ENCODE results near the gene PRKAG2.

The PRKAG2 gene

GRCh38 chr7:151724250-151724915 is 152.5 kb downstream of the PRKAG2 start:
- TF ChIP-seq TEAD4 (IDR thresholded peaks at IDR 0.05), result no peak
- no peak for TF ChIP-seq CREB1 (IDR thresholded peaks at IDR 0.05; ENCODE audit: low read depth)
- no peak for TF ChIP-seq ZBTB7A (IDR thresholded peaks at IDR 0.05; ENCODE audit: low read depth)
- TF ChIP-seq TAF1 (IDR thresholded peaks at IDR 0.05; ENCODE audit: low read depth), result no peak
- no peak for TF ChIP-seq NFIC (IDR thresholded peaks at IDR 0.05)
- no peak for TF ChIP-seq YY1 (IDR thresholded peaks at IDR 0.05; ENCODE audit: low read depth)
- TF ChIP-seq RAD21 (IDR thresholded peaks at IDR 0.05; ENCODE audit: low read depth), result no peak
- TF ChIP-seq CEBPB (IDR thresholded peaks at IDR 0.05), result no peak
- no peak for TF ChIP-seq EP300 (IDR thresholded peaks at IDR 0.05; ENCODE audit: borderline replicate concordance)
- TF ChIP-seq TCF12 (IDR thresholded peaks at IDR 0.05; ENCODE audit: low read depth), result no peak
- TF ChIP-seq REST (IDR thresholded peaks at IDR 0.05; ENCODE audit: low read depth), result no peak
- TF ChIP-seq EGR1 (IDR thresholded peaks at IDR 0.05), result no peak
- no peak for TF ChIP-seq MAX (IDR thresholded peaks at IDR 0.05)
- TF ChIP-seq FOXM1 (IDR thresholded peaks at IDR 0.05; ENCODE audit: borderline replicate concordance, low read depth), result no peak
- TF ChIP-seq USF1 (IDR thresholded peaks at IDR 0.05), result no peak

- TF ChIP-seq TEAD4 (IDR thresholded peaks at IDR 0.05) (no peak), ZBTB7A (IDR thresholded peaks at IDR 0.05; ENCODE audit: low read depth) (no peak), MAX (IDR thresholded peaks at IDR 0.05) (no peak), REST (IDR thresholded peaks at IDR 0.05; ENCODE audit: low read depth) (no peak), EGR1 (IDR thresholded peaks at IDR 0.05) (no peak), CREB1 (IDR thresholded peaks at IDR 0.05; ENCODE audit: low read depth) (no peak), CEBPB (IDR thresholded peaks at IDR 0.05) (no peak), USF1 (IDR thresholded peaks at IDR 0.05) (no peak), FOXM1 (IDR thresholded peaks at IDR 0.05; ENCODE audit: borderline replicate concordance, low read depth) (no peak)
Measured at GRCh38 chr7:151723321-151723720, 153.6 kb downstream of the PRKAG2 start.

- TF ChIP-seq ZBTB7A (IDR thresholded peaks at IDR 0.05; ENCODE audit: low read depth) (no peak), YY1 (IDR thresholded peaks at IDR 0.05; ENCODE audit: low read depth) (no peak), REST (IDR thresholded peaks at IDR 0.05; ENCODE audit: low read depth) (no peak)
Measured at GRCh38 chr7:151722533-151722932, 154.4 kb downstream of the PRKAG2 start.

GRCh38 chr7:151721694-151722093 is 155.2 kb downstream of the PRKAG2 start:
- TF ChIP-seq FOXM1 (IDR thresholded peaks at IDR 0.05; ENCODE audit: borderline replicate concordance, low read depth), result no peak
- no peak for TF ChIP-seq CREB1 (IDR thresholded peaks at IDR 0.05; ENCODE audit: low read depth)
- no peak for TF ChIP-seq EGR1 (IDR thresholded peaks at IDR 0.05)
- TF ChIP-seq ZBTB7A (IDR thresholded peaks at IDR 0.05; ENCODE audit: low read depth), result no peak
- TF ChIP-seq TAF1 (IDR thresholded peaks at IDR 0.05; ENCODE audit: low read depth), result no peak
- TF ChIP-seq USF1 (IDR thresholded peaks at IDR 0.05), result no peak
- no peak for TF ChIP-seq CEBPB (IDR thresholded peaks at IDR 0.05)
